ENCODE data around the gene DNAJB4. TPM values are rescaled to one million over a fixed set of nuclear protein-coding genes. Genes with fewer than 3 reads are reported as not detected.
A peak's percentile ranks its signal among the peaks of the same experiment; 100 is the strongest.
"Not testable (repeated sequence)": the region's sequence is repeated elsewhere in the genome, so short reads cannot be mapped to it uniquely, and the experiment has no call there.

The DNAJB4 gene
- total RNA-seq: 8.0 and 43.4 TPM in 2 replicates

GRCh38 chr1:78004719-78005447, at the start of gene DNAJB4:
TSS of gene DNAJB4 (plus strand) at chr1:78004939. CDS start at chr1:78005111, 172 bp downstream.
- peak; percentile 99 for DNase-seq (ENCODE audit: low read depth)

GRCh38 chr1:77955709-77956108, 49.0 kb upstream of the DNAJB4 start:
- DNase-seq (ENCODE audit: low read depth): no peak

GRCh38 chr1:77956464-77956863, 48.3 kb upstream of the DNAJB4 start:
- no peak for DNase-seq (ENCODE audit: low read depth)

GRCh38 chr1:77958391-77958790, 46.3 kb upstream of the DNAJB4 start:
- DNase-seq (ENCODE audit: low read depth): no peak

GRCh38 chr1:77958850-77959249, 45.9 kb upstream of the DNAJB4 start:
- DNase-seq (ENCODE audit: low read depth): no peak

- peak; percentile 70 for DNase-seq (ENCODE audit: low read depth)
Measured at GRCh38 chr1:77961392-77961791, 43.3 kb upstream of the DNAJB4 start.

GRCh38 chr1:77966291-77966690, 38.4 kb upstream of the DNAJB4 start:
- no peak for DNase-seq (ENCODE audit: low read depth)

- no peak for DNase-seq (ENCODE audit: low read depth)
Measured at GRCh38 chr1:77970192-77970591, 34.5 kb upstream of the DNAJB4 start.

GRCh38 chr1:77972080-77972479, 32.7 kb upstream of the DNAJB4 start:
- no peak for DNase-seq (ENCODE audit: low read depth)

GRCh38 chr1:77975386-77975785, 29.4 kb upstream of the DNAJB4 start:
- DNase-seq (ENCODE audit: low read depth): peak; percentile 40

- DNase-seq (ENCODE audit: low read depth): no peak
Measured at GRCh38 chr1:77975907-77976306, 28.8 kb upstream of the DNAJB4 start.

- DNase-seq (ENCODE audit: low read depth): no peak
Measured at GRCh38 chr1:77976433-77977076, 28.2 kb upstream of the DNAJB4 start.

GRCh38 chr1:77977989-77978292, 26.8 kb upstream of the DNAJB4 start:
- DNase-seq (ENCODE audit: low read depth): no peak

GRCh38 chr1:77978293-77978968, 26.3 kb upstream of the DNAJB4 start:
- DNase-seq (ENCODE audit: low read depth): peak; percentile 95

- DNase-seq (ENCODE audit: low read depth): peak; percentile 98
Measured at GRCh38 chr1:77978969-77979876, 25.5 kb upstream of the DNAJB4 start, which contains the start of gene FUBP1. TSS of gene FUBP1 (minus strand) at chr1:77979072. CDS start at chr1:77979004, 68 bp downstream.

- not testable (repeated sequence) for DNase-seq (ENCODE audit: low read depth)
Measured at GRCh38 chr1:77983352-77983996, 21.3 kb upstream of the DNAJB4 start.

GRCh38 chr1:77983997-77984355, 20.8 kb upstream of the DNAJB4 start:
- no peak for DNase-seq (ENCODE audit: low read depth)

GRCh38 chr1:77984629-77985028, 20.1 kb upstream of the DNAJB4 start:
- DNase-seq (ENCODE audit: low read depth): no peak

GRCh38 chr1:77986810-77987209, 17.9 kb upstream of the DNAJB4 start:
- peak; percentile 29 for DNase-seq (ENCODE audit: low read depth)

- no peak for DNase-seq (ENCODE audit: low read depth)
Measured at GRCh38 chr1:77987919-77988318, 16.8 kb upstream of the DNAJB4 start.

- DNase-seq (ENCODE audit: low read depth): no peak
Measured at GRCh38 chr1:77989744-77990143, 15.0 kb upstream of the DNAJB4 start.

Data from renal cortical epithelial cell (primary cell).